Cerebellar cortex (tissue), 1 donor: ENCODE data around the gene PSTPIP2.
"Not testable (repeated sequence)": the region's sequence is repeated elsewhere in the genome, so short reads cannot be mapped to it uniquely, and the experiment has no call there.

ENCODE experiments used
- DNase-seq: peaks from one replicate; pipeline ENCODE4 v3.0.0-alpha.2; 2015; ENCODE audit warnings: low spot score

The PSTPIP2 gene, protein sequence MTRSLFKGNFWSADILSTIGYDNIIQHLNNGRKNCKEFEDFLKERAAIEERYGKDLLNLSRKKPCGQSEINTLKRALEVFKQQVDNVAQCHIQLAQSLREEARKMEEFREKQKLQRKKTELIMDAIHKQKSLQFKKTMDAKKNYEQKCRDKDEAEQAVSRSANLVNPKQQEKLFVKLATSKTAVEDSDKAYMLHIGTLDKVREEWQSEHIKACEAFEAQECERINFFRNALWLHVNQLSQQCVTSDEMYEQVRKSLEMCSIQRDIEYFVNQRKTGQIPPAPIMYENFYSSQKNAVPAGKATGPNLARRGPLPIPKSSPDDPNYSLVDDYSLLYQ

DNA sequence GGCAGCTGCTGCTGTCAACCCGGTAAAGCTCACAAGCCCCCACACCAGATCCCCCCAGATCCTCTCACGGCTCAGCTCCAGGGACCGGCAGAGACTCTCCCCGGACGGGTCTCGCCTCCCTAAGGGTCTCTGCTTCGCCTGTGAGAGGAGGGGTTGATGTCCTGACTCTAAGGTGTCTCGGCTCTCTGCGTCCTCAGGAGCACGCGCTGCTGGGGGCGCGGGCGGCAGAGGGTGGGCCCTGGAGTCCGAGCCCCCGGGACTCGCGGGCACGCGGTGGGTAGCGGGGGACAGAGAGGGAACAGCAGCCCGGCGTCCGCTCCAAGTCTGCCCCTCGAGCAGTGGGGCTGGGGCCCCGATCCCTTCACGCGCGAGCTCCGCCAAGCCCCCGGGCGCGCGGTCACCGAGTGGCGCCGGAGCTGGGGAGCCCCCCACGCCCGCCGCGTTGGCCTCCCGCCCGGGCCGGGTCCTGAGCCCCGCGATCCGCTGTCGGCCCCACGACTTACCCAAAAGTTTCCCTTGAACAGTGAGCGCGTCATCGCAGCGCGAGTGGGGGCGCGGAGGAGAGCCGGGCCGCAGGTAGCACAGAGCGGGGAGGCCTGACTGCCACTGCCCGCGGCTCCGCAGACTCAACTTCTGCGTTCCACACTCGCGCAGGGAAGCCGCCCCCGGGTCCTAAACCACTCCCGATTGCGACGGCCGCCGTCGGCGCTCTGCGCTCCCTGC lies at the start of gene PSTPIP2:
TSS of gene PSTPIP2 (minus strand) at position 608 of the 723 bp plus-strand sequence. CDS start at position 536, 72 bp downstream.
- peak; percentile 32 for DNase-seq

DNA sequence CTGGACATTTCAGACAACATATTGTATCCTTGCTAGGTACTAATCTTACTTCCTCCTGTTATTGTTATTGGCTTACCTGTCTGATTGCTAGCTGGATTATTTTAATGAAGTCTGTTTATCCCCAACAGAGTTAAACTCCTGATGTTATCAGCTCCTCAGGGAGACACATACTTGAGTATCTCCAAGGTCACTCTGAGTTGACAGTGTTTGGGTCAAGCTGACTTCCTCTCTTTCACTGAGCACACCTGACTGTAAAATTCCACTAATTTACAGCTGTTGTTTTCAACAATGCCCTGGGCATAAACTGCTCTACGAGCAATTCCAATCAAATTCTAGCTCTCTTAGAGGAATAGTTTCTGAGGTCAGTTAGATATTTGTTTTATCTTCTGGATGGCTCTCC lies 41.7 kb upstream of the PSTPIP2 start:
- DNase-seq: no peak

DNA sequence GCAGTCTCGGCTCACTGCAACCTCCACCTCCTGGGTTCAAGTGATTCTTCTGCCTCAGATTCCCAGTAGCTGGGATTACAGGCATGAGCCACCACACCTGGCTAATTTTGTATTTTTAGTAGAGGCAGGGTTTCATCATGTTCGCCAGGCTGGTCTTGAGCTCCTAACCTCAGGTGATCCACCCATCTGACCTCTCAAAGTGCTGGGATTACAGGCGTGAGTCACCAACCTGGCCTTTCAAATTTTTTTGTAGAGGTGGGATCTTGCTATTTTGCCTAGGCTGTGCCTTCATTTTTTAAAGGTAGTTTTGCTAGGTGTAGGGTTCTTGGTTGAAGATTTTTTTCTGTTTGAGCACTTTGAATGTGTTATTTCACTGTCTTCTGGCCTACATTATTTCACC lies 38.3 kb upstream of the PSTPIP2 start:
- no peak for DNase-seq

DNA sequence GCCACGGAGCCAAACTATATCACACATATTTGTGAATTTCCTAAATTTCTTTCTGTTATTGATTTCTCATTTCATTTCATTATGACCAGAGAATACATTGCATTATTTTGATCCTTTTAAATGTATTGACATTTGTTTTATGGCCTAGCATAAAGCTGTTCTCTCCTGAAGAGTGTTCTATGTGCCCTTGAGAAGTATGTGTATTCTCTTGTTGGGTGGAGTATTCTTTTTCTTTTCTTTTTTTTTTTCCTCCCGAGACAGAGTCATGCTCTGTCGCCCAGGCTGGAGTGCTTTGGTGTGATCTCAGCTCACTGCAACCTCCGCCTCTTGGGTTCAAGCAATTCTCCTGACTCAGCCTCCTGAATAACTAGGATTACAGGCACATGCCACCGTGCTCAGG lies 37.3 kb upstream of the PSTPIP2 start:
- DNase-seq: no peak

DNA sequence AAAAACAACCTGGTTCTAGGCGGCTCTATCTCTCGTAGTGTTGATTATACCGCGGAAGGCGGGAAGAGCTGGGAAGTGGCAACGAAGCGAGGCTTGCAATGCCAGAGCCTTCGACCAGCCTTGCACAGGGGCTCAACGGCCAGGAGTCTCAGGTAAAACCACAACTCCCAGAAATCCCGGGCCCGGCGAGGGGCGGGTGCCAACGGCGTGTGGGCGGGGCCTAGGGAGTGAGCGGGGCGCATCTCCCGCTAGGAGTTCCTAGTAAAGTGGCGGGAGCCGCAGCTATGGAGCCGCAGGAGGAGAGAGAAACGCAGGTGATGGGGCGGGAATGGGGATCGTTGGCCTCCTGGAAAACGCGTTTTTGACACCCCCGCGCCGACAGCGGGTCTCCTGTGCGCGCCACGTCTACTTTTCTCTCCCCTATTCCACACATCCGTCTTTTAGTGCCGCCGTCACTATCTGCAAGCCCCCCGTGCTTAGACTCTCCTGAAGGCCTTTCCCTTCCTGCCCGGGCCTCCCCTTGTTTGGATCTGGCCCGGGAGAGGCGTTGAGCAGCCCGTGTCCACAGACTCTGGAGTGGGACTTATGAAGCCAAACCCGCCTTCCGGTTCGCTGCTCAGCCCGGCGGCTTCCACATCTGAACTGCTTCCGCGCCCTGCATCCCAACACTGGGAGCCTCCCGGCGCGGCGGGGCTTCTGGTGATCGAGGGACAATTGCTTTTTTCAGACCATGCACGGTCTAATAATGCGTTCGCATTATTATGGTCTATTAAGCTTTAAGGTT lies 32.3 kb upstream of the PSTPIP2 start, which contains the start of gene HAUS1:
TSS of gene HAUS1 (plus strand) at position 258 of the 784 bp plus-strand sequence. CDS start at position 285, 27 bp downstream.
- peak; percentile 96 for DNase-seq

DNA sequence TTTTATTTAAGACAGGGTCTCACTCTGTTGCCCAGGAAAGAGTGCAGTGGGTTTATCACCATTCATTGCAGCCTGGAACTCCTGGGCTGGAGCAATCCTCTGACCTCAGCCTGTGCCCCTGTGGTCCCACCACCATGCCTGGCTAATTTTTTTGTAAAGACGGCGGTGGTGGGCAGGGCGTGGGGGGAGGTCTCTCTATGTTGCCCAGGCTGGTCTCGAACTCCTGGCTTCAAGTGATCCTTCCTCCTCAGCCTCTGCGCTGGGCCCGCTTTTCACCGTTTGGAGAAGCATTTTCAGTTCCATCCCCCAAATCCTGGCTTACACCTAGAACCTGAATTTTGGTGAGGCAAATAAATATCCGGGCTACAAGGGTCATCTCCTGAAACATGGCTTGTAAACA lies 27.4 kb upstream of the PSTPIP2 start:
- DNase-seq: no peak

DNA sequence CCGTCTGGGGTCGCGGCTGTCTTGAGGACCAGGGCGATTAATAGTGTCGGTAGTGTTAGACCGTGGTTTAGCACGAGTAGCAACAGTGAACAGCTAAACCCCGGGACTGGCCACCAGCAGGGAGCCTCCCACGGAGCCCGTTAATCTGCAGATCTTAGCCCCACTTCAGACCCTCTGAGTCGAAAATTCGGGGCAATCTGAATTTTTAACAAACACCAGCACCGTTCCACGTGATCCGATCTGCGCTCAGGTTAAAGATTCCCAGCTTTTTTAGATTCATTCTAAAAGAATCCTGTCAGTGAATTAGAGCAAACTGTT lies 26.5 kb upstream of the PSTPIP2 start:
- no peak for DNase-seq

DNA sequence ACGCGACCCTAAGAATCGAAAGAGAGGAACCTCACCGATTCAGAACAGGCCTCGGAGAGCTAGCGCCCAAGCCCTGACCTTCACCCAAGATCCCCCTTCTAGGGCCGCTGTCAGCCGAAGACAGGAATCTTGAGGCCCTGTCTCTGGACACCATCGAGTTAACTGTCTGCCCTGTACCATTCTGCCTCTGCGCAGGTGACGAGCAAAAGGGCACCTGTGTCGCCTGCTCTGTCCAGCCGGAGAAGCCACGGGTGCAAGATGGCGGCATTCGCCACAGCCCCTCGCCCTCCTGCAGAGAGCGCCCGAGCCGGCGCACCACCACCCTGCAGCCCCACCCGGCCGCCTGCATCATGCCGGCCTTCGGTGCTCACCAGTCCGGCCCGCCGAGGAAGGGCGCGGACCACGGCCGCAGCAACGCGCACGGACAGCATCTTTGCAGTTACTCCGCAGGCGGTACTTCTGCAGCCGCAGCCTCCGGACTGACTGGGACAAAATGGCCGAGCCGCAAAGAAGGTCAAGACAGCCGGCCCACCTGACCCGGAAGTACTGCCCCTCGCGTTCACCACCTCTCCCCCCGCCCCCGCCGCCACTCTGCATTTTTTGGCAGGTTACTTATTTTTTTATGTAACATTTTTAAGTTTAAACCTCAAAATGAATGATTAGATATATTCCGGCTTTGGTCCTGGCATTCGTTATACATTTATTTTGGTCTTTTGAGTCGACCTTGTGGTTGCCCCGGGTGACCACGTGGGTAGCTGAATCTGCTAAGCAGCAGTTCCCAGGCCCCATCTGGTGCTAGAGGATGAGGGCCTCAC lies 25.9 kb upstream of the PSTPIP2 start, which contains the start of gene ATP5F1A:
TSS of gene ATP5F1A (minus strand) at position 496 of the 815 bp plus-strand sequence. CDS start at position 431, 65 bp downstream.
- peak; percentile 90 for DNase-seq

DNA sequence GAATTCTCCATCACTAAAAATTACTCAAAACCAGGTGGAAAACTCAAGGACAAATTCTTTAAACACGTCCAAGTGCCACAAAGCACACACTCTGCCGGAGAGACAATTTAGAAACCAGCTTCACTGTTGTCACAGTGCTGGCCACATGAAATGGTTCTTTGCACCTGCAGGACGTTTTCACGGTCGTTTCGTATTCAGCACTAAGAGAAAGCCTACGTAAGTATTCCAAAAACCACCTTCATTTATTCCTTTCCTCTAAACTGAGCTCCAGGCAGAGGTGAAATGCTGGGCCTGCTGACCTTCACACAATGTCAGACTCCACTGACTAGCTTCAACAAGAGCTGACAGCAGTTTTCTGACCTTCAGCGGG lies 25.4 kb upstream of the PSTPIP2 start:
- no peak for DNase-seq

DNA sequence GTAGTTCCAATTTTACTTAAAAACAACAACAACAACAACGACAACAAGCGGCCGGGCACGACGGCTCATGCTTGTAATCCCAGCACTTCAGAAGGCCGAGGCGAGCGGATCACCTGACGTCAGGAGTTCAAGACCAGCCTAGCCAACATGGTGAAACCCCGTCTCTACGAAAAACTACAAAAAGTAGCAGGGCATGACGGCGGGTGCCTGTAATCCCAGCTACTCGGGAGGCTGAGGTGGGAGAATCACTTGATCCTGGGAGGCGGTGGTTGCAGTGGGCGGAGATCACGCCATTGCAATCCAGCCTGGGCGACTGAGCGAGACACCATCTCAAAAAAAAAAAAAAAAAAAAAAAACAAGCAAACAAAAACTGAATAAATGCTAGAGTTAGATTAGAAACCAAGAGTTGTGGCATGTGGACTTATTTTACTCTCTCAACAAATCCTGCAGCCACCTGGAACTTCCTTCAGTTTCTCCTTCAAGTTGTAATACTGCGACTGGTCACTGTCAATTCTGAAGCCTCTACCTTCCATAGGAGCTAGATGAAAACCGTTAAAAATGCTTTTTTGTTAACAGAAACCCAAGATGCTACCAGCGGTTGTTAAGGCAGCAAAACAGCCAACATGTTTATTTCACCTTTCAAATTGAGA lies 24.7 kb upstream of the PSTPIP2 start:
- peak; percentile 16 for DNase-seq

DNA sequence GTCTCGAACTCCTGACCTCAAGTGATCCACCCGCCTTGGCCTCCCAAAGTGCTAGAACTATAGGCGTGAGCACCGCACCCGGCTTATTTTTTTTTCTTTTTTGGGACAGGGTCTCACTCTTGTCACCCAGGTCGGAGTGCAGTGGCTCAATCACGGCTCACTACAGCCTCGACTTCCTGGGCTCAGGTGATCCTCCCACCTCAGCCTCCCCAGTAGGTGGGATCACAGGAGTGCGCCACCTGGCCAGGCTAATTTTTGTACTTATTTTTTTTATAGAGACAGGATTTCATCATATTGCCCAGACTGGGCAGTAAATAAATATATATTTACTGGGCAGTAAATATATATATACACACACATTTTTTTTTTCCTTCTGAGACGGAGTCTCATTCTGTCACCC lies 23.5 kb upstream of the PSTPIP2 start:
- DNase-seq: no peak

DNA sequence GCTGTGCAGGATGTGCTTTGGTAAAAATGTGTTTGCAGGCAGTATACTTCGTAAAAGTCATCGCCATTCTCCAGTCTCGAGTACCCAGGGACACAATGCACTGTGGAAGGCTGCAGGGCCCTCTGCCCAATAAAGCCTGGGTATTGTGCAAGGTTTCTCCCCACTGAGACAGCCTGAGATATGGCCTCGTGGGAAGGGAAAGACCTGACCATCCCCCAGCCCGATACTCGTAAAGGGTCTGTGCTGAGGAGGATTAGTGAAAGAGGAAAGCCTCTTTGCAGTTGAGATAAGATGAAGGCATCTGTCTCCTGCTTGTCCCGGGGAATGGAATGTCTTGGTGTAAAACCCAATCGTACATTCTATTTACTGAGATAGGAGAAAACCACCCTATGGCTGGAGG lies 16.4 kb upstream of the PSTPIP2 start:
- not testable (repeated sequence) for DNase-seq

DNA sequence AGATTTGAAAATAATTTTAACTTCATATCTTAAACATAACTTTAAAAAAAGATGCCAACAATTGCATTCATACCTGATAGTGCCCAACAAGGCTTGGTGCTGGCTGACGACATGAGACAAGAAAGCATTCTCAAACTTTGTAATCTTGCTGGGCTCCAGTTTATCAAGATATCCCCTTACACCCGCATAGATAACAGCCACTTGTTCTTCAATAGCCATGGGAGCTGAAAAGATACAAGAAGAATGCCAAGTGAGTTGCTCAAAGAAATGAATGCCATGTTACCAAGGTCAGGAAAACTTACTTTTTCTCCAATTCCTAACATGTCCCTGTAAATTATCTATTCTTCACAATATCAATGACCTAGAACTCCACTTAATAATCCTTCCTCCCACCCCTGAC lies 12.4 kb upstream of the PSTPIP2 start:
- DNase-seq: no peak

DNA sequence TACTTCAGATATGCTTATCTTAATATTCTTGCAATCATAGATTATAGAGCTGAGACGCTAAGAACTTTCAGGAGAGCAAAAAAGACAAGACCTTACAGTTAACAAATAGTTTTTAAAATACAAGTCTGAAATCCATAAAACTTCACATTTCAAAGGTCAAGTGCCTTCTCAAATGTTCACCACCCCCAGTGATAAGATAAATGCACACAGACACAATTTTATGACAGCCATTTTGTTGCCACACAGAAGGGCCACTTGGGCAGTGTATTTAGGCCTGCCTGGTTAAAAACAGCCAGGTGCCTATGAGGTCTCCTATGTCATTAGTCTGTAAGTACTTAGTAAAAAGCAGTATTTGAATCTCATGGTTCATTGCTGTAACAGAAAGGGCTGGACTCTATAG lies 8.1 kb upstream of the PSTPIP2 start:
- DNase-seq: no peak

DNA sequence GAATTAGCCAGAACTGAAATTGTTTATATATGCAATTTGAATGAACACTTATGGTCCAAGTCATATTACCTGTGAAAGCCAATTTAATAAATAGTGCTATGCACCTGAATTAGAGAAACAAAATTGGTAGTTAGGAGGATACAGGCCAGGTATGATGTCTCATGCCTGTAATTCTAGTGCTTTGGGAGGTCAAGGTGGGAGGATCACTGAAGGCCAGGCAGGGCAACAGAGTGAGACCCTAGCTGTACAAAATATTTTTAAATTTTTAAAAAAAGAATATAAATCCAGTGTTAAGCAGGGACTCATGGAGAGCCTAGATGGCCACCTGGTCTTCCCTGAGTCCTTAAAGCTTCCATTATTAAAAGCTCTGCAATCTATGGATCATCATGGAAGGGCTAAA lies 7.3 kb upstream of the PSTPIP2 start:
- no peak for DNase-seq

DNA sequence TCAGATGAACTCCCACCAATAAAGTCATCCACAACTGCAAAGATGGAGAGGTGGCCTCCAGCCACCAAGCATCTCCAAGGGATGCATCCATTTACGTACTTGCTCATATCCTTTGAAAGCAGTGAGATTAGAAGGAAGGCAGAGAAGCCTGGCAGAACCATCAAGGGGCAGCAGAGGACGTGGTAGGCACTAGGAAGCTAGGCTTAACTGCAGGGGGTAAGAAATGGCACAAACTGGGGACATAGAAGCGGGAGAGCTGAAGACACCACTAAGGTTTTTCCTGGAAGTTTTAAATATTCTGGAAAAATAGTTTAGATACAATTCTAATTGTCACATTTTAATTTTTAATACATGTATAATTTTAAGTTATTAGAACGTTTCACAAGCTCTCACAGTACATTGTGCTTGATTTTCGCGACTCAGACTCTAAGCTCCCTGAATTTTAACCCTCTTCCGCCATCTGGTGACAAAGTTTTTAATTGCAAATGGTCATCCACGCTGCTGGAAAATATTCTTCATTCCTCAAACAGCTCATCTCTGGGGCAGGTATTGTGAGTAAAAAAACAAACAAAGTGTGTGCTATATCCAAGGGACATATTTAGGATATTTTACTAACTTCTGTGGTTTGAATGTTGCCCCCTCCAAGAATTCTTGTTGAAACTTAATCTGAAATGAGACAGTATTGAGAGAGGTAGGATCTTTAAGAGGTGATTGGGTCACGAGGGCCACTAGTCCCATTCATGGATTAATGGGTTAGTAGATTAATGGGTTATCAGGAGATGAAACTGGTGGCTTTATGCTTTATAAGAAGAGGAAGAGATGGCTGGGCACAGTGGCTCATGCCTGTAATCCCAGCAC lies 1.6 kb upstream of the PSTPIP2 start:
- peak; percentile 85 for DNase-seq

DNA sequence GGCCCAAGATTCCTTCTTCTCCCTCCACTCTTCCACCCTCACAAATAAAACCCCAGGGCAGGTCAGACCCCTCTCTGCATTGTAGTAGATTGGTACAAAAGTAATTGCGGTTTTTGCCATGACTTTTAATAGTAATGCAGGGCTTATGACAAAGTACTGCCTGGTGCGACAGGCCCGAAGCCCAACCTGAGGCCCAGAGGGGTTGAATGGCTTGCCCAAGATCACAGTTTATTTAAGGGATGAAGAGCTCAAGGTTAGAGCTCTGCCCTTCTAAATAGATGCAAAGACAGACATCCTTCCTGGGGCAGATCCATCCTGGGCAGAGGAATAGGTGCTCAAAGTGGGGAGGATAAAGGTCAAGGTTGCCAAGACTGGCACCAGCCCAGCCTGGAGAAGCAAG lies 899 bp upstream of the PSTPIP2 start:
- no peak for DNase-seq

DNA sequence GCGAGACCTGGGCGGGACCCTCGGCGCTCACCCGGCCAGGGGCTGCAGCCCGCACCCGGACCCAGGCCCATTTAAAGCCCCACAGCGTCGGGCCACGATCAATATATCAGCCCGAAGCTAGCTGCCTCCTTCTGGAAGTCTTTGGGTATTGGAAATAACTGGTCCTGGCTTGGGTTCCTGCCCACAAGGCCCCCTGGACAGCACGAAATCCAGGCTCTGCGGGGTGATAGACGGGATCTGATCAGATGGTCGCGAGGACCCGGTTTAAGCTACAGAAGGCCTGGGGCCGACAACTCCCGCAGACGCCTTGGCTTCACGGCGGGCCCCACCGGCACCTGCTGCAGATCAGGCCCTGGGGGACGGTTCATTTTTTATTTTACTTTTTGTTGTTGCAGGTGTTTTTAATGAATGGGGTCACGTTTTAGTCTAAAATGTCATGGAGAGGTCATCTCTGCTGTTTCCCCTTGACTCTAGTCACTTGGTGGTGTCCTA lies 362 bp upstream of the PSTPIP2 start:
- DNase-seq: no peak

DNA sequence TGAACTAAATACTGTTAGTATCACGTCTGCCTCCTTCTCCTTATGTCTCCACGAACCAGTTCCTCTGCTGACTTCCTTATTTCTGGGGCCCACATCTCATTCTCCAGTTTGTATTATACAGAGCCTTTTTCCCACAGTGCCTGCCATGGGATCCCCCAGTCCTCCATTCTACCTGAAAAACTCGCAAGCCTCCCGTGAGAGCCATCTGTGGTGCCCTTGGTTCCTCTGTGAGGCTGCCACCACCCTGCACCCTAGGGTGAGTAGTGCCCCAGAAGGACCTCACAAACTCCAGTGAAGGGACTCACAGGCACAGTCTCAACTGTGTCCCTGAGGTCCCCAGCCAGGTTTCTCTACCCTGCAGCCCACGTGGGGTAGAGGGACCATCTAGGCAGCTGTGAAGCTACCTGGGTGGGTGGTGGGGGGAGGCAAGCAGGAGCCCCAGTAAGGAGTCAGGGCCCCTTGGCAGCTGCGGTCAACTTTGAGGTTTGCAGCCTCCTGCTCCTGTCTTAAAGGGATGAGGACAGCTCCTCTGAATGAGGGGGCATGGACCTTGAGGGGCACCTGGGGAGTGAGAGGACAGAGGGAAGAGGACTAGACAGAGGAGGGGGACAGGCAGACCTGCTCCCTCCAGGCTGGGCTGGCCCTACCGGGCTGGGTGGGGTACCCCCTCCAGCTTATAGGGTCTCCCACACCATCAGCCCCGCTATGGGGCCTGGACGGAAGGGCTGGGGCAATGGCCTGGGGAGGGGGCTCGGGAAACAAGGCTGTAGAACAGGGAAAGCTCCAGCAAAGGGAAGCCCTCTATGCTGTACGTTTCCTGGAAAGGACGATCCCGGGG lies 1.0 kb downstream of the PSTPIP2 start:
- DNase-seq: no peak
